H1 (cell line): ENCODE results near the gene RHOV.

ENCODE experiments used
- ATF2 ChIP-seq: IDR thresholded peaks from 2 replicates; pipeline ENCODE4 v1.6.1; 2012; ENCODE audit warnings: low read length, inconsistent platforms
- CREB1 ChIP-seq: IDR thresholded peaks from 2 replicates; pipeline ENCODE4 v1.6.1; 2012; ENCODE audit warnings: inconsistent platforms
- CTCF ChIP-seq, 3 experiments: IDR thresholded peaks; 1 replicate in 2 of 3; 2 replicates in 1 of 3; pipeline versions ENCODE4 v1.5.1 to v1.6.1; 2011; ENCODE audit warnings: low read length in 3 of 3, mild to moderate bottlenecking in 3 of 3, inconsistent platforms in 2 of 3, low read depth in 1 of 3, moderate library complexity in 1 of 3; ENCODE audit not compliant: insufficient read depth in 1 of 3; ENCODE audit errors: control extremely low read depth in 1 of 3
- JUN ChIP-seq: IDR thresholded peaks from 2 replicates; pipeline ENCODE4 v1.6.1; 2011; ENCODE audit warnings: low read depth, mild to moderate bottlenecking, improper control_type of control experiment, low read length
- KDM1A ChIP-seq: fragments of 200-600, 300-600 bp; sonication (generic); IDR thresholded peaks from 2 replicates; pipeline ENCODE4 v1.7.1; 2016; ENCODE audit warnings: mild to moderate bottlenecking, low read length, borderline replicate concordance
- MAX ChIP-seq: IDR thresholded peaks from 2 replicates; pipeline ENCODE4 v1.6.1; 2012; ENCODE audit warnings: inconsistent platforms
- POLR2A ChIP-seq, 2 experiments: IDR thresholded peaks; 1 replicate in 1 of 2; 2 replicates in 1 of 2; pipeline ENCODE4 v1.6.1; 2011; ENCODE audit warnings: low read depth in 2 of 2, low read length in 2 of 2, mild to moderate bottlenecking in 2 of 2; ENCODE audit errors: control extremely low read depth in 1 of 2
- POLR2AphosphoS5 ChIP-seq: IDR thresholded peaks from 2 replicates; pipeline ENCODE4 v1.6.1; 2011; ENCODE audit warnings: low read depth, low read length
- RAD21 ChIP-seq, 2 experiments: IDR thresholded peaks in 1 of 2; conservative IDR thresholded peaks in 1 of 2; 2 replicates each; pipeline ENCODE4 v1.6.1; 2011; ENCODE audit warnings: low read depth in 2 of 2, low read length in 2 of 2, improper control_type of control experiment in 1 of 2, inconsistent platforms in 1 of 2, mild to moderate bottlenecking in 1 of 2, moderate library complexity in 1 of 2
- RXRA ChIP-seq: IDR thresholded peaks from 2 replicates; pipeline ENCODE4 v1.6.1; 2011; ENCODE audit warnings: low read depth, mild to moderate bottlenecking, low read length, moderate library complexity; ENCODE audit not compliant: insufficient read depth
- TAF1 ChIP-seq: IDR thresholded peaks from 2 replicates; pipeline ENCODE4 v1.6.1; 2011; ENCODE audit warnings: mild to moderate bottlenecking, low read depth, low read length
- USF2 ChIP-seq: IDR thresholded peaks from 2 replicates; pipeline ENCODE4 v1.6.1; 2011; ENCODE audit warnings: low read length, improper control_type of control experiment

GRCh38 chr15:40911141-40911540 is 37.1 kb upstream of the RHOV start:
- TF ChIP-seq RXRA (no peak), TAF1 (peak; percentile 38; the same call in 1 of the 2 replicates), CTCF (IDR thresholded peaks at IDR 0.05; ENCODE audit: control extremely low read depth in 1 of 3, insufficient read depth in 1 of 3, low read depth in 1 of 3, low read length in 3 of 3) (no peak), KDM1A (no peak), MAX (no peak), CREB1 (no peak), POLR2AphosphoS5 (no peak), ATF2 (no peak), RAD21 (IDR thresholded peaks at IDR 0.05 in 1 of 2, conservative IDR thresholded peaks at IDR 0.05 in 1 of 2; ENCODE audit: low read depth in 2 of 2, low read length in 2 of 2) (no peak), JUN (no peak), POLR2A (IDR thresholded peaks at IDR 0.05; ENCODE audit: control extremely low read depth in 1 of 2, low read depth in 2 of 2, low read length in 2 of 2) (no peak), USF2 (no peak)
